NCI-H187 treated with DMSO at 0.1 percent for 48 hours (cell line): ENCODE results near the gene POLR3K.

Source experiments
- DNase-seq: peaks from one replicate; lab custom pipeline; 2025; lab: John Stamatoyannopoulos, UW

The POLR3K gene

DNA sequence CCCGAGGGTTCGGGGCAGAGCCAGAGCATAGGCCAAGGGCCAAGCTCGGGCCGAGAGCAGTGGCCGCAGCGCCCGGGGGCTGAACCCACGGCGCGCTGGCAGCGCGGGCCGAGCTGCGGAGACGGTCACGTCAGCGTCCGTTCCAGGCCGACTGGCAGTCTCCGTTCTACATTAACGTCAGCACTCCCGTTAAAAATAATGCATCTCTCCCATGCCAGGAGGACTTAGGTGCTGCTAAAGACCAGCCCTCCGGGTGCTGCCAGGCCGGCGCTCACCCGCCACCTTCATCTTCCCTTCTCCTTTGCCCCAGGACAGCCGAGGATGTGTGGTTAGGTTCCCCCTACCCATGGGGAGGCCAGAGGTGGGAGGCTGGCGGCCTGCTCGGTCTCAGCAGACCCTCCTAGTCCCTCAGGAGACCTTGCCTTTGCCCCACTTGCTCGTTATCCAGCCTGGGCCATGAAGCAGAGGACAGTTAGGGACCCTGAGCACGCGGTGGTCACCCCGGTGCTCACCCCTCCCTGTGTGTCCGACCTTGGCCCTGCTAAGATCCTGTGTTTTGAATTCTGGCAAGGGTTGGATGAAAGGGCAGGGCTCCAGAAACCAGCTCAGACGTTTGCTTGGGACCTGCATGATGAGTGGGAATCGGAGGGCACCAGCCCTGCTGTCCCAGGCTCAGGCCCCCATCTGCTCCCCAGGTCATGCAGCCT, 25.2 kb upstream of the POLR3K start:
- no peak for DNase-seq

DNA sequence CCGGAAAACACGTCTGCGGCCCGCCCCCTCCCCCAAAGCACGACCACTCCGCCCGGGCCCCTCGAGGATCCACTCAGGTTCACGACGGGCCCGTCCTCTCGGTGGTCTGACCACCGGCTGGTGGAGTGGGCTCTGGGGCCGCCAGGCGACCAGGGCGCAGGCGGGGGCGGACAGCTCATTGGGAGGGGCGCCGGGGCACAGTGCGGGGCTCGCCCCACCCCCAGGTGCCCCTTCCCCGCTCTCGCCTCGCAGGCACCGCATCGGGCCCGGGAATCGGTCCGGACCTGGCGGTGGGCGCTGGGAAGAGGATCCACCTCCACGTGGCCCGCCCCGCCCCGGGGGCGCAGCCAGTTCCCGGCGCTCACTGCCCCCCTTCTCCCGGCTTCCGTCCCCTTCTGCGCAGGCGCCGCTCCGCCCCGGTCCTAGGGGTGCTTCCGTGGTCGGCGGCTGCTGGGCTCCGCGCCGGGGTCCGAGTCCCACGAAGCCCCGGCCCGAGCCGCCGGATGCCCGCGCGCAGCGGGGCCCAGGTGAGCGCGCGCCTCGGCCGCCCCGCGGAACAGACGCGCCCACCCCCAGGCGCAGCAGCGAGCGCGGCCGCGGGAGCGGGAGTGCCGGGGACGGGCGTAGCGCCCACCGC, 24.5 kb upstream of the POLR3K start, which contains the start of gene MPG:
TSS of gene MPG (plus strand) at position 419 of the 637 bp plus-strand sequence. CDS start at position 504, 85 bp downstream.
- DNase-seq = no peak

DNA sequence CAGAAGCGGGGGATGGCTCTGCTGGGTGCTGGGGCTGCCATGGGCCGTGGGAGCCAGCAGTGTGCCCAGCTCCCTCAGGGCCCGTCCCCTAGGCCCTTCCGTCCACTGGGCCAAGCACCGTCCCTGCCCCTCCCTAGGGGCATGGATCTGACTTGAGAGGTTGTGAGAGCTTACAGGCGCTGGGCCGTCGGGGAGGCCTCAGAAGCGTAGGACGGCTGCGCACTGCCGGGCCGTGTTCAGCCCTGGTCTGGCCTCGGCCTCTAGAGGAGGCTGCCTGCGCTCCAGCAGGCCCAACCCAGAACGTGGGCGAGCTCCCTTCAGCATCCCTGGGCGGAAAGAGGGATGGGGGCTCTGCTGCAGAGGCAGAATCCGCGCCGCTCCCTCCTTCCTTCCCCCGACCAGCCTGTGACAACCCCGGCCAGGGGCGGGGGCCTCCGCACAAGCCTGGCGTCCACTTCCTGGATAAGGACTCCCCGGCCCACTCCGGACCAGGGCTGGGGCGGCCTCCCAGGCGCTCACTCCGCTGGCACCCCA, 23.9 kb upstream of the POLR3K start:
- no peak for DNase-seq

DNA sequence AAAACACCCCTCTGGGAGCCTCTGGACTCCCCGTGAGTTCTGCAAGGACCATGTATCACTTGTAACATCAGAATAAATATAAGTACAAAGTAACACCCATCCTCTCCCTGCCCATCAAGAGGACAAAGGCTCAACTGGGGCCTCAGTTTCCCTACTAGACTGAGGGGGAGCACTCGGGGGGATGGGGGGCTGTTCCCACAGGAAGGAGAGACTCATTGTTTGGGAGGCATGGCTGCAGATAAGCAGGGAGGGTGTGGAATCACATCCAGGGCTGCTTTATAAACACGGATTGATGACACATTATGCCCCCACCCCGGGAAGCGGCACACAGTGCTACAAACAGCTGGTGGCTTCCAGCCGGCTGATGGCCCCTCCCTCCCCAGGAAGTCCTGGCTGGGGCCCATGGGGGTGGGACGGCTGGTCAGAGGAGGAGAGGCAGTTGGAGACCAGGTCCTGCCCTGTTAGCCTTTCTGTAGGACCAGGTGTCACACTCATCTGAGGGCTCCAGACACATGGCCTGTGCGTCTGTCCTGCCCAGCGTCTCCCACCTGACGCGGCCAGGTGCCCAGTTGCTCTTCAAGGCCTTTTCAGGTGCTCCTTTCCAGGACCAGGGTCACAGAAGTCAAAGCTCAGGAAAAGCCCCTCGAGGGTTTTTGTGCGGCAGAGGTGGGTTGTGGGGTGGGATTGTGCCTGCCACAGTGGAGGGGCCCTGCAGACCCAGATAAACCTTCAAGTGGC, 23.3 kb upstream of the POLR3K start:
- DNase-seq = no peak

DNA sequence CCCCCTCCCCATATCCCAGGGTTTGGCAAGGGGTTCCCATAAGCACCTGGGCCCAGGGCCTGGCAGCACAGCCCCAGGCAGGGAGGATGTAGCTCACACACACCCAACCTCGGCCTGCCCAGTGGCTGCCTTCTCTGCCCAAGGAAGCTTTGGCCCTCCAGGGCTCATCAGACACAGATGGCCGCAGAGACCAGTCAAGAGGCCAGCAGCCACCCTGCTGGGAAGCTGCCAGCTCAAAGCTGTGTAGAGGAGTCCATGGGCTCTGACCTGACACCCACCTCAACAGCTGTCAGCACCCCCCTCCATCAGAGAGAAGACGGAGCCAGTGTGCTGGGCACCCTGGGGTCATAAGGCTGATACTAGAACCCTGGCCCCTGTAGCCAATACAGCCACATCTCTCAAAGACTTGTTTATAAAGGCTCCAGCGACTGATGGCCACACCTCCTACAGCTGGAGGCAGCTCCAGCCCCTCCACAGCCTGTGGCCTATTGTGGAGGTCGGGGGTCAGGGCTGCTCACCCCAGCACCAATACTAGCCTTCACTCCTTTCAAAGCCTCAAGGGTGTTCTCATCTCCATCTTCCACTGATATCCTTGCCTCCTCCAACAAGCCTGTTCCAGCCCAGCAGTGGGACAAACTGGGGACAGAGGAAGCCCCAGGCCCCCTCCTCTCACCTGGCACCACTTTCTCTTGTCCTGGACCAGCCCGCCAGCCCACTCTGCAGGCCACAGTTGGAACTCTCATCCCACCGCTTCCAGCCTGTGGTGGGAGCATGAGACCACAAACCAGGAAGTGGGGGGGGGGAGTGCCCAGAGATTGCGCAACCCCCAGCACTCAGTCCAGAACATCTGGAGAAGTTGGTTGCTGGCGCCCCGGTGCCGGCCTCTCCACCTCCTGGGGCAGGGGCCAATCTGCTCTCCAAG, 22.4 kb upstream of the POLR3K start:
- DNase-seq = no peak

DNA sequence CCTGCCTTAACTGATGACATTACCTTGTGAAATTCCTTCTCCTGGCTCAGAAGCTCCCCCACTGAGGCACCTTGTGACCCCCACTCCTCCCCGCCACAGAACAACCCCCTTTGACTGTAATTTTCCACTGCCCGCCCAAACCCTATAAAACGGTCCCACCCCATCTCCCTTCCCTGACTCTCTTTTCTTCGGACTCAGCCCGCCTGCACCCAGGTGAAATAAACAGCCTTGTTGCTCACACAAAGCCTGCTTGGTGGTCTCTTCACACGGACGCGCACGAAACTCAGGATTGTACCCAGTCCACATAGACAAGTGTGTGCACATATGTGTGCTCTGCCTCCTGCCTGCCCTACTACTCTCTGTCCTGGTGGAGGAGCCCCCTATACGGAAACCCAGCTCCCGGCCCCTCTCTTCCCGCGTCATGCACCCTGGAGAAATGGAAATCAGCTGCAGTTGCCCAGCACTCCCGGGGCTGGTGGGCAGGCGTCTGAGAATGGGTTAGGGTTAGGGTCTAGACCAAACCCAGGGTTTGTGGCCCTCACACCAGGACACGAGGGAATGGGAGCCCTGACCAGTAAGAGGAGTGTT, 21.4 kb upstream of the POLR3K start:
- no peak for DNase-seq

DNA sequence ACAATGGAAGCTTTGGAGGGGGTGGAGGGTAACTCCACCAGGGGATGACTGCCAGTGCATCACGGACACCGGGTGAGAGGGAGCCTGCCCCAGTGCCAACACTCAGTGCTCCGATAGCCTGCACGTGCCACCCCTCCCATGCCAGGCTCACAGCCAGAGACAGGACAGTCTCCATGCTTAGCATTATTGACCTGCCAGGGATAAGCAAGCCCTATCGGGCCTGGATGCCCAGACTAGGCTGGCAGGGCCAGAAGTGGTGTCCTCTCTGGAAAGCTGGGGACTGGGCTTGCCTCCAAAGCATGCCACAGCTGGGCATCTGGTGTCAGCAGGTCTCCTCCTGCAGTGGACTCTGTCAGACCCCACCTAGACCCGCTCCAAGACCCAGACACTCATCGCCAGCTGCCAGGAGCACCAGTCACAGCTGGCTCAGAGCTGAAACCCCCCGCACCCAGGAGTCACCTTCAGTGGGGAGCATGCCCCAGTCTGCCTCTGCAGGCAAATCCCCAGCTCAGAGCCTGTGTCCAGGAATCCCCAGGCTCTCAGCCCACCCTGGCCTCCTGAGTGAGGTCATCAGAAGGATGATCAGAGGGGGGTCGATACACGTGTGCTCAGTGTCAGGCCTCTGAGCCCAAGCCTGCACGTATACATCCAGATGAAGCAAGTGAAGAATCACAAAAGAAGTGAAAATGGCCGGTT, 20.8 kb upstream of the POLR3K start:
- no peak for DNase-seq

DNA sequence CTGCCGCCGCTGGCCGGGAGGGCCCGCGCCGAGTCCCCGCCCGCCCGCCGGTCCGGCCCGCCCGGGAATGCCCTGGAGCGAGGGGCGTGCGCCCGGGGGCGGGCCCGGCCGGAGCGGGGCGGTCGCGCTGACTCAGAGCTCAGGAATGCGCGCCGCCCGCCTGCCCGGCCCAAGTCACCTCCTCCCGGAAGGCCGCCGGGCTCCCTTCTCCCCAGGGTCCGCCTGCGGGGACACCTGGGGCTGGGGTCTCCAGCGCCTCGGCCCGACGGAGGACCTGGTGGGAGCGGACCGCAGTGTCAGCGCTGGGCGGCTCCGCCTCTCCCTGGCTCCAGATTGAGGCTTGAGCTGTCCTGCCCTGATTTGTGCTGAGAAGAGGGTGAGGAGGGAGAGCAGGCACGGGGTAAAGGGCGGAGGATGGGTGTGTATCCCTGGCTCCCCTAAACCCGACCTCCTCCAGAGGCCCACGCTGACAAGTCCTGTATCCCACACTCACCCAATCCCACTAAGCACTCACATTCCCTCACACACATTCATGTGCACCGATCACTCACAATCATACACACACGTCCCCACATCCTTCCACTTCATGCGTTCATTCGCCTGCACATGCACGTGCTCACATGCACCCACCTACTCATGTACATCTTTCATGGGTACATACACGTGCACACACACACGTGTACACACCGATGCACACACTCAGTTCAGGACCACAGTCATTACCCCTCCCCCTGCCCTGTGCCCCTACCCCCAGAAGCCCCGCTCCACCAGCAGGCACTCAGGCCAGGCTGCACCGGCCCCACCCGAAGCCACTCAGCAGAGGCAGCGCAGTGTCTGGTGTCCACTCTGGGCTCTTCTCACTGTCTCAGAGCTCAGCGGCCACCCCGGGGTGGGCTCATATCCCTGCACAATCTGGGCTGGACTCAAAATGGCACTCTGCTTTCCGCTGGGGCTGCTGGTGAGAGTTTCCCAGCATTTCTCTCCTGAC, 19.4 kb upstream of the POLR3K start, which contains the start of gene RHBDF1:
TSS of gene RHBDF1 (minus strand) at position 71 of the 988 bp plus-strand sequence. CDS start 7,616 bp downstream, outside the sequence.
- no peak for DNase-seq

DNA sequence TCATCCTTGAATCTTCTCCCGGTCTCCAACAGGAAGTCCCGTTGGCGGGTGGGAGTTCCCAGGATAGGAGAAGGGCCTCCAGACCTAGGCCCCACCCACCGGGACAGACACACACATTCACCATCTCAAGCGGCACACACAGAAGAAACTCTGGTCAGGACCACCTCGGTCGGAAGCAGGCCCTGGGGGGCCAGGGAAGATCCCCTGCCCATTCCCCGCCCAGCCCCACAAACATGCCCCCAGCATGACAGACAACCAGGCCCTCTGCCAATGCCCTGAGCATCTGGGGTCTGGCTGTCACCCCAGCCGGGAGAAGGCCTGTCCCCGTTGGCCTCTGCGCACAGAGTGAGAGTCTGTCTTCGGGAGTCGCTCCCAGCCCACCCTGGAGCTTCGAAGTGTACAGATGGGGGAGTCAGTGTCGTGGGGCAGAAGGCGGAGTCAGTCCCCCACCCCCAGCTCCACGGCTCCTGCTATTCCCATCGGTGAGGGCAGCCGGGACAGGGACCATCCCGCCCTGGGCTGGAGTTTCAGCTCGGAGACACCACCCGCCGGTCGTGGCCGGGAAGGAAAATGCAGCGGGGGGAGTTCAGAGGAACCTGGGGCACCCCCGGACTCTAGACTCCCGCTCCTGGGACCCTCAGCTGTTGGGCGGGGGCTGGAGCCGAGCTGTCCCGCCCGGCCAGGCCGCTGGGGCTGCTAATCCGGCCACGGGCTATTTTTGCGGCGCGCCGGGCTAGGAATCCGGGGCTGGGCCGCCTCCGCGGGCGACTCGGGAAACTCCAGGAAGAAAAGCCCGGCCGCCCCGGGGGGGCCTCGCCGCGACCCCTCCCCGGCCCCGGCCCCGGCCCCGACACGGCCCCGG, 18.4 kb upstream of the POLR3K start:
- no peak for DNase-seq

DNA sequence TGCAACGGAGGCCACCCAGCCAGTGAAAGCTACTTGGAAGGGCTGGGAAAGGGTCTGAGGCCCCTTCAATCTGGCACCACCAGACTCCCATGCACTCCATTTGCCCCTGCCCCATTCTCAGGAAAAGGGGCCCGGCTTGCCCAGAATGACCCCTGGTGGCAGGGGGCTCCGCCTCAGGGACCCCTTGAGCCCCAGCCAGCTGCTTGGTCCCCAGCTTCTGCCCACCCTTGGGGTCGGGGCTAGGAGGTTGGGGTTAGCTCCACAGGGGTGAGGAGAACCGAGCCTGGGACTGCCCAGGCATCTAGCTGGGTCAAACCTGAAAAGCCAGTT, 17.8 kb upstream of the POLR3K start:
- DNase-seq = no peak

DNA sequence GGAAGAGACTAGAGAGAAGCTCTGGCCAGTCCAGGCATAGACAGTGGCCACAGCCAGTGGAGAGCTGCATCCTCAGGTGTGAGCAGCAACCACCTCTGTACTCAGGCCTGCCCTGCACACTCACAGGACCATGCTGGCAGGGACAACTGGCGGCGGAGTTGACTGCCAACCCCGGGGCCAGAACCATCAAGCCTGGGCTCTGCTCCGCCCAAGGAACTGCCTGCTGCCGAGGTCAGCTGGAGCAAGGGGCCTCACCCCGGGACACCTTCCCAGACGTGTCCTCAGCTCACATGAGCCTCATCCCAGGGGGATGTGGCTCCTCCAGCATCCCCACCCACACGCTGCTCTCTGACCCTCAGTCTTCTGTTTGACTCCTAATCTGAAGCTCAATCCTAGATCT, 15.8 kb upstream of the POLR3K start:
- DNase-seq = no peak

DNA sequence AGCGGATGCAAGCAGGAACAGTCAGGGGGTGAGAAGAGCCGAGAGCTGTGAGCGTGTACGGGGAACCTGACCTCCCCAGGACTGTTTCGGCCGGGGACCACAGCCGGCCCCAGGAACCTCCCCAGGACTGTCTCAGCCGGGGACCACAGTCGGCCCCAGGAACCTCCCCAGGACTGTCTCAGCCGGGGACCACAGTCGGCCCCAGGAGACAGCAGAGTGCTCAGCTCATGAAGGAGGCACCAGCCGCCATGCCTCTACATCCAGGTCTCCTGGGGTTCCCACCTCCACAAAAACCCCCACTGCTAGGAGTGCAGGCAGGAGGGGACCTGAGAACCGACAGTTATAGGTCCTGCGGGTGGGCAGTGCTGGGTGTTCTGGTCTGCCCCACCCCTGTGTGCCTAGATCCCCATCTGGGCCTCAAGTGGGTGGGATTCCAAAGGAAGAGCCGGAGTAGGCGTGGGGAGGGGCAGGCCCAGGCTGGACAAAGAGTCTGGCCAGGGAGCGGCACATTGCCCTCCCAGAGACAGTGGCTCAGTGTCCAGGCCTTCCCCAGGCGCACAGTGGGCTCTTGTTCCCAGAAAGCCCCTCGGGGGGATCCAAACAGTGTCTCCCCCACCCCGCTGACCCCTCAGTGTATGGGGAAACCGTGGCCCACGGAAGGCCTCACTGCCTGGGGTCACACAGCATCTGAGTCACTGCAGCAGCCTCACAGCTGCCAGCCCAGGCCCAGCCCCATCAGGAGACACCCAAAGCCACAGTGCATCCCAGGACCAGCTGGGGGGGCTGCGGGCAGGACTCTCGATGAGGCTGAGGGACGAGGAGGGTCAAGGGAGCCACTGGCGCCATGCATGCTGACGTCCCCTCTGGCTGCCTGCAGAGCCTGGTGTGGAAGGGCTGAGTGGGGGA, 14.7 kb upstream of the POLR3K start:
- no peak for DNase-seq

DNA sequence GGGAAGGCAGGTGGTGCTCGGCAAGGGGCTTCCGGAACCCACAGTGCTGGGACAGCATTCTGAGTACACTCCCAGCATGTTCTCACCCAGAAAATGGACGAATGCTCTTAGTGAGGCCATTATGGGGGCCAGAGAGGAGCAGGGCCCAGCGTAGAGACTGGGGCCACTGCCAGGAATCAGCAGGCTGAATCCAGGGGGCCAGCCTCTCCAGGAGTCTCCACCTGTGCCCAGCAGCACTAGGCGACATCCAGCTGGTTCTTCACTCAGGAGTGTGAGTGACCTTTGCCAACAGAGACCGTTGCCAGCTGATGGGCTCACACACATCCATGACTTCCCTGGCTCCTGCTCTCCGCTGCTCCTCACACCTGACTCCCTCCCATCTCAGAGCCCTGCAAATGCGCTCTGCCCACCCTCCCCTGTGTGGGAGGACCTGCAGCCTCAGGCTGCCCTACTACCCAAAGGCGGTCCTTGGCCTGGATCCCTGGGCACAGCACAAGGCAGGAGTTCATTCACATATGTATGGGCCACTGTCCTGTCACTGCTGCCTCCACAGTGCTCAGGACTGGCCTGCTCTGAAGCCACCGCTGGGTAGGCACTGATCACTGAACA, 13.9 kb upstream of the POLR3K start:
- DNase-seq = no peak

DNA sequence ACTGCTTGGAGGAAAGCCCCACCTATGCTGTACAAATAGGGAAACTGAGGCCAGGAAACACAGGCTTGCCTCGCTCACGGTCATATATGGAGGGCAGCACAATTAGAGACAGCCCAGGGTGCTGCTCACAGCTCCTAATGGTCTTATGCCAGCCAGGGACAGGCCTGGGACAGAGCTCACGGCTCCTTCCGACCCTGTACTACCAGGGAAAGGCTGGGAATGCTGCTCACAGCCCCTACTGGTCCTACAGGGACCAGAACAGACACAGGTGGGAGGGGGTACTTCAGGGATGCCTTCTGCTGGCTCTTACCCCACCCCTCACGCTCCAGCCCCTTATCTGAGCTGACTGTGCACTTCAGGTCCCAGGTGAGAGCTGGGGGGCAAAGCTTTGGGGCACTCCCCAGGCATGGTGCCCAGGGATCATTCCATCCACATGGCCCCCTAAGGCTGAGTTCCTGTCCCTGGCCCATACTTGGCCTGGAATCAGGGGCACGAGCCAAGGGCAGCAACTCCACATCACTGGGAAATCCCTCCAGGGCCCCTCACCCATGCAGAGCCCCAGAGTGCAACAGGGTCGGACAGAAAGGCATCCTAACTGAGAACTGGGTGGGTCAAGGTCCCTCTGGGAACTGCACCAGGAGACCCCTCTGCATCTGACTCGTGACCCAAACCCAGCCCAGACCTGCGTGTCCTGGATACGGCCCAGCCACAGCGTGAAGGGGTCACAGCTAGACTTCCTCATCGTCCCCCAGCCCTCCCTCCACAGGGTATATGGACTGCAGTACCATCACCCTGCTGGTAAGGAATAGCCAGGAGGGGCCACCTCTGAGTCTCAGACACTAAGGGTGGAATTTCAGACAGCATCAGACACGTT, 13.1 kb upstream of the POLR3K start:
- DNase-seq = no peak

DNA sequence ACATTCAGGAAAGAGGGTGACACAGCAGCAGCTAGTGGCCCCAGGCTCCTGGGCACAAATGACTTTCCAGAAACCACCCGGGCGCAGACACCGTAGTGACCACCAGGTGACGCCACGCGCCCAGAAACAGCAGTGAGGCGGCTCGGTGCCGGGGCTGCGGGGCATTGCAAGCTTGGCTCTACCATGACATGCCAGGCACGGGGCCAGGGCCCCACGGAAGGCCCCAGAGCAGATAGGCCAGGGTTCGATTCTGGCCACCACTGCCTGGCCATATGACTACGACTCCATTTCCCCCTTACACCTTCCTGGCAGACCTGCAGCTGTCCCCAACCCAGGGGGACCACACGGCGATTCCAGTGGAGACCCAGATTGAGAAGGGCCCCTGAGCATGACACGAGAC, 12.3 kb upstream of the POLR3K start:
- peak; percentile 16 for DNase-seq

DNA sequence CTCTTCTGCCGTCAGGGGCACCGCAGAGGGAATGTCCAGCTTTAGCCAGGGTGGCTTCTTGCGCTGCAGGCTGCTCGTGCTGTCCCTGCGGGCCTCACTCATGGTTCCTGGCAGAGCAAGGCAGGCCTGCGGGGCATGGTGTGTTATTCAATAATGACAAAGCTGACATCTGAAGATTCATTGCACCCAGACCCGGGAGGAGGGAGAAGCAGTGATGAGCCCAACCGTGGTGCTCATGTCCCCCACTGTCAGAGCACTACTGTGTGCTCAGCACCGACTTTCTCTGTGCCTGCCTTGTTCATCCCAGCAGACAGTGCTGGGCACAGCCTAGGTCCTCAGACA, 11.5 kb upstream of the POLR3K start:
- DNase-seq = no peak
